Lower lobe of right lung (tissue), 2 donors: Measurements from ENCODE around the gene RAB11FIP4. TPM values are rescaled to one million over a fixed set of nuclear protein-coding genes. Genes with fewer than 3 reads are reported as not detected.

Experiments used
- ATAC-seq, 2 donors: fragments of 200-7000 bp; cut with Tn5 transposase; one replicate each; pipeline ENCODE4 v1.9.1; 2020 to 2022; ENCODE audit warnings: mild to moderate bottlenecking in 2 of 2, moderate library complexity in 2 of 2
- DNase-seq: peaks from one replicate; pipeline ENCODE4 v3.0.0-alpha.2; 2020
- H3K27ac ChIP-seq: fragments of 200-600 bp; one replicate; pipeline ENCODE4 v1.8.0; 2022
- H3K27me3 ChIP-seq: fragments of 200-600 bp; one replicate; pipeline ENCODE4 v1.8.0; 2022; ENCODE audit warnings: low read depth
- H3K36me3 ChIP-seq: fragments of 200-600 bp; one replicate; pipeline ENCODE4 v1.8.0; 2022; ENCODE audit warnings: mild to moderate bottlenecking
- H3K4me1 ChIP-seq: fragments of 200-600 bp; one replicate; pipeline ENCODE4 v1.8.0; 2022
- H3K4me3 ChIP-seq: fragments of 200-600 bp; one replicate; pipeline ENCODE4 v1.8.0; 2022; ENCODE audit warnings: mild to moderate bottlenecking
- H3K9me3 ChIP-seq: fragments of 200-600 bp; one replicate; pipeline ENCODE4 v1.8.0; 2022
- CTCF ChIP-seq: fragments of 200-600 bp; IDR thresholded peaks from one replicate; pipeline ENCODE4 v1.8.0; 2022; ENCODE audit warnings: antibody characterized with exemption, mild to moderate bottlenecking
- intact Hi-C: fragments of 100-400 bp; cut with DNase I; formaldehyde crosslinking; loops from one replicate; pipeline ENCODE4 v1.11.0; 2022
- microRNA-seq: library from miRNA; unstranded; fragments of <30 nt; microRNA quantifications from one replicate; pipeline ENCODE4 v1.2.0, GENCODE V29; 2020; ENCODE audit warnings: borderline number of aligned reads
- total RNA-seq: library from RNA; stranded (reverse); fragmentation: NEBNext Ultra II Directional; extraction: Animal tissue kit (Norgen Biotek cat#: 25700); gene quantifications from one replicate; pipeline ENCODE4 v1.2.1, GENCODE V29; 2021
- donor health status: DM: no; HTN: yes; CAD: no; lungs with severe emphysema.

The RAB11FIP4 gene
- total RNA-seq, 1 donor from 2014 or later = 15.7 TPM

GRCh38 chr17:31587462-31587861, 196.0 kb downstream of the RAB11FIP4 start:
- Histone ChIP-seq H3K27ac (no peak overlapping the region), H3K4me3 (no peak overlapping the region), H3K9me3 (no peaks in the 10 kb centered on the region), H3K36me3 (no peaks in the 10 kb centered on the region), H3K4me1 (peaks cover 5% of the 10 kb centered on the region), H3K27me3 (no peaks in the 10 kb centered on the region)
- intact Hi-C loops = no loop called here
- no peak for TF ChIP-seq CTCF
- no peak for DNase-seq
- no peak for ATAC-seq

Small RNAs within 50 kb of the gene (microRNA-seq; reads per million reads assigned to microRNA genes)
- gene MIR193A (527 reads per million, percentile 73 among the genes with 10 or more reads in this experiment), gene MIR365B (3.0 reads per million), gene MIR4725 (not detected)

Other genes with a start within 250 kb of the RAB11FIP4 start
- 12.4 TPM for gene OMG, start 94.4 kb upstream of the RAB11FIP4 start, total RNA-seq
- gene EVI2B, start 77.6 kb upstream of the RAB11FIP4 start, total RNA-seq = 130 TPM
- 45.2 TPM for gene EVI2A, start 70.1 kb upstream of the RAB11FIP4 start, total RNA-seq